Uterus (tissue), 2 donors: ENCODE results near the gene SLC25A22.

ENCODE experiments used
- CTCF ChIP-seq, 4 experiments: fragments of 200-600 bp in 2 of 4; fragments of 450-650 bp in 2 of 4; sonication (generic) in 2 of 4; IDR thresholded peaks; one replicate each; pipeline ENCODE4 v1.5.1; 2016 to 2019; ENCODE audit warnings: antibody characterized with exemption in 4 of 4, mild to moderate bottlenecking in 2 of 4, moderate library complexity in 1 of 4
- POLR2A ChIP-seq, 2 donors: fragments of 450-650 bp; IDR thresholded peaks; one replicate each; pipeline ENCODE4 v1.6.1; 2016; ENCODE audit warnings: antibody characterized with exemption in 2 of 2, mild to moderate bottlenecking in 1 of 2, moderate library complexity in 1 of 2

GRCh38 chr11:769887-770641, 28.0 kb downstream of the SLC25A22 start:
- TF ChIP-seq POLR2A (IDR thresholded peaks at IDR 0.05) (no peak), CTCF (IDR thresholded peaks at IDR 0.05) (no peak)
